Caco-2 (cell line): ENCODE data around the gene KHDRBS2. TPM values are rescaled to one million over a fixed set of nuclear protein-coding genes. Genes with fewer than 3 reads are reported as not detected.

ENCODE experiments used
- BruUV-seq: library from RNA; stranded (reverse); fragments of 400-500 nt; replicated peaks from 2 replicates; lab custom pipeline; 2021; lab: Mats Ljungman, UMichigan
- CTCF ChIA-PET: fragments of 300-600 bp; sonication (Branson Sonifier 250); formaldehyde crosslinking; loops from one replicate; lab custom pipeline; 2022; ENCODE audit warnings: antibody characterized with exemption; lab: Charles Lee
- POLR2A ChIA-PET: fragments of 300-600 bp; sonication (Branson Sonifier 250); formaldehyde crosslinking; loops from one replicate; lab custom pipeline; 2022; ENCODE audit warnings: antibody characterized with exemption; lab: Charles Lee
- DNase-seq, 2 experiments: peaks; one replicate each; pipeline versions ENCODE4 v3.0.0 to v3.0.0-alpha.2; 2020 to 2022
- H3K27me3 ChIP-seq: replicated peaks from 2 replicates; pipeline ENCODE4 v1.6.0; 2011; ENCODE audit warnings: low read length; ENCODE audit not compliant: control insufficient read depth, insufficient read depth
- H3K36me3 ChIP-seq: 2 replicates; pipeline ENCODE4 v1.5.1; 2011; ENCODE audit warnings: low read length; ENCODE audit not compliant: control insufficient read depth, insufficient read depth
- H3K4me1 ChIP-seq: fragments of 250-450 bp; sonication (Bioruptor Pico); 2 replicates; pipeline ENCODE4 v1.5.1; 2020; ENCODE audit warnings: mild to moderate bottlenecking
- H3K4me3 ChIP-seq: 2 replicates; pipeline ENCODE4 v1.5.1; 2011; ENCODE audit warnings: low read depth, mild to moderate bottlenecking, control low read depth, low read length
- H3K9me3 ChIP-seq: fragments of 250-450 bp; sonication (Bioruptor Pico); 2 replicates; pipeline ENCODE4 v1.5.1; 2020; ENCODE audit warnings: mild to moderate bottlenecking, moderate library complexity
- H3K27ac Mint-ChIP-seq: one replicate; pipeline ENCODE4 v1.8.0; 2022; ENCODE audit warnings: mixed read lengths; ENCODE audit not compliant: unreplicated experiment
- H3K27me3 Mint-ChIP-seq: one replicate; pipeline ENCODE4 v1.8.0; 2022; ENCODE audit warnings: mixed read lengths; ENCODE audit not compliant: insufficient read depth, unreplicated experiment
- H3K36me3 Mint-ChIP-seq: one replicate; pipeline ENCODE4 v1.8.0; 2022; ENCODE audit warnings: mild to moderate bottlenecking, mixed read lengths; ENCODE audit not compliant: insufficient read depth, unreplicated experiment
- H3K4me1 Mint-ChIP-seq: one replicate; pipeline ENCODE4 v1.8.0; 2022; ENCODE audit warnings: low read depth, mixed read lengths; ENCODE audit not compliant: unreplicated experiment
- H3K4me3 Mint-ChIP-seq: one replicate; pipeline ENCODE4 v1.8.0; 2022; ENCODE audit warnings: mild to moderate bottlenecking, moderate library complexity, mixed read lengths; ENCODE audit not compliant: unreplicated experiment
- H3K9me3 Mint-ChIP-seq: one replicate; pipeline ENCODE4 v1.8.0; 2022; ENCODE audit warnings: mixed read lengths; ENCODE audit not compliant: unreplicated experiment
- intact Hi-C: fragments of 100-400 bp; cut with micrococcal nuclease; formaldehyde crosslinking; loops from one replicate; pipeline ENCODE4 v1.10.0; 2022; ENCODE audit not compliant: unreplicated experiment
- total RNA-seq: library from RNA; stranded (reverse); gene quantifications from 2 replicates; pipeline ENCODE4 v1.2.3, GENCODE V29; 2022
- TF ChIP-seq, protein P1 (sequence below), 2 experiments: fragments of 200-600 bp in 1 of 2; IDR thresholded peaks; 1 replicate in 1 of 2; 2 replicates in 1 of 2; pipeline versions ENCODE4 v1.5.1 to v1.8.0; 2011 to 2022; ENCODE audit warnings: antibody characterized with exemption in 1 of 2, control low read depth in 1 of 2, inconsistent platforms in 1 of 2, low read depth in 1 of 2, low read length in 1 of 2, mild to moderate bottlenecking in 1 of 2, moderate library complexity in 1 of 2; ENCODE audit not compliant: insufficient read depth in 1 of 2, severe bottlenecking in 1 of 2, unreplicated experiment in 1 of 2

The KHDRBS2 gene
- total RNA-seq, 1 experiment from 2014 or later, result not detected

GRCh38 chr6:61959196-61959595 lies 326.8 kb downstream of the KHDRBS2 start:
- no peaks in the 10 kb centered on the region for H3K27me3 ChIP-seq
- intact Hi-C loops, result no loop called here
- ChIA-PET POLR2A (no interaction called here), CTCF (no interaction called here)
- H3K9me3 ChIP-seq, result no peaks in the 10 kb centered on the region
- Mint-ChIP-seq H3K9me3 (peaks cover 16% of the 10 kb centered on the region), H3K4me1 (no peaks in the 10 kb centered on the region), H3K36me3 (no peaks in the 10 kb centered on the region), H3K4me3 (no peak overlapping the region), H3K27me3 (no peaks in the 10 kb centered on the region), H3K27ac (no peak overlapping the region)
- TF ChIP-seq, protein P1, sequence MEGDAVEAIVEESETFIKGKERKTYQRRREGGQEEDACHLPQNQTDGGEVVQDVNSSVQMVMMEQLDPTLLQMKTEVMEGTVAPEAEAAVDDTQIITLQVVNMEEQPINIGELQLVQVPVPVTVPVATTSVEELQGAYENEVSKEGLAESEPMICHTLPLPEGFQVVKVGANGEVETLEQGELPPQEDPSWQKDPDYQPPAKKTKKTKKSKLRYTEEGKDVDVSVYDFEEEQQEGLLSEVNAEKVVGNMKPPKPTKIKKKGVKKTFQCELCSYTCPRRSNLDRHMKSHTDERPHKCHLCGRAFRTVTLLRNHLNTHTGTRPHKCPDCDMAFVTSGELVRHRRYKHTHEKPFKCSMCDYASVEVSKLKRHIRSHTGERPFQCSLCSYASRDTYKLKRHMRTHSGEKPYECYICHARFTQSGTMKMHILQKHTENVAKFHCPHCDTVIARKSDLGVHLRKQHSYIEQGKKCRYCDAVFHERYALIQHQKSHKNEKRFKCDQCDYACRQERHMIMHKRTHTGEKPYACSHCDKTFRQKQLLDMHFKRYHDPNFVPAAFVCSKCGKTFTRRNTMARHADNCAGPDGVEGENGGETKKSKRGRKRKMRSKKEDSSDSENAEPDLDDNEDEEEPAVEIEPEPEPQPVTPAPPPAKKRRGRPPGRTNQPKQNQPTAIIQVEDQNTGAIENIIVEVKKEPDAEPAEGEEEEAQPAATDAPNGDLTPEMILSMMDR (IDR thresholded peaks at IDR 0.05; ENCODE audit: insufficient read depth in 1 of 2, low read depth in 1 of 2, low read length in 1 of 2, severe bottlenecking in 1 of 2, unreplicated experiment in 1 of 2), result no peak
- H3K36me3 ChIP-seq, result no peaks in the 10 kb centered on the region
- H3K4me3 ChIP-seq, result no peak overlapping the region
- DNase-seq, result no peak
- BruUV-seq, result no TSS peak
- no peaks in the 10 kb centered on the region for H3K4me1 ChIP-seq

DNA sequence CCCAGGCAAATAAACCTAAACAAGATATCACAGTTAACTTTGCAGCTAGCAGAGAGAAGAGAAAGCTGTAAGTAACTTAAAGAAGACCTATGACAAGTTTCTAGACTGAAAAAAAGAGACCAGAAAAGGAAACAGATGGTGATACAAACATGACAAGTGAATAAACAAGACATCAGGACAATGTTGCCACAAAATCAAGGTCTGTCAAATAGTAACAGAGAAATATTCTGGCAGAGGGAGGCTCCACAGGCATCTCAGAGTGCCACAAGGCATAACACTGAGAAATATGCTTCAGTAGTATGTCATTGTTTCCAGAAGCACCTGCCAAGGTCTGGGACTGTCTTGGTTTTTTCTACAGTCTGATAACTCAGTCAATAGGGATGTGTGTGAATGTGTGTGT lies 332.2 kb downstream of the KHDRBS2 start:
- POLR2A ChIA-PET, result no interaction called here
- H3K27me3 Mint-ChIP-seq, result no peaks in the 10 kb centered on the region
- no peak for DNase-seq
- no peaks in the 10 kb centered on the region for H3K4me1 ChIP-seq
- H3K4me3 ChIP-seq, result no peak overlapping the region
- TF ChIP-seq, protein P1 (IDR thresholded peaks at IDR 0.05; ENCODE audit: insufficient read depth in 1 of 2, low read depth in 1 of 2, low read length in 1 of 2, severe bottlenecking in 1 of 2, unreplicated experiment in 1 of 2), result no peak
- no peaks in the 10 kb centered on the region for H3K9me3 ChIP-seq
- no peak overlapping the region for H3K27ac Mint-ChIP-seq
- H3K4me3 Mint-ChIP-seq, result no peak overlapping the region
- CTCF ChIA-PET, result no interaction called here
- H3K27me3 ChIP-seq, result no peaks in the 10 kb centered on the region
- peaks cover 14% of the 10 kb centered on the region for H3K9me3 Mint-ChIP-seq
- intact Hi-C loops, result no loop called here
- BruUV-seq, result no TSS peak
- no peaks in the 10 kb centered on the region for H3K4me1 Mint-ChIP-seq
- no peaks in the 10 kb centered on the region for H3K36me3 ChIP-seq
- no peaks in the 10 kb centered on the region for H3K36me3 Mint-ChIP-seq

DNA sequence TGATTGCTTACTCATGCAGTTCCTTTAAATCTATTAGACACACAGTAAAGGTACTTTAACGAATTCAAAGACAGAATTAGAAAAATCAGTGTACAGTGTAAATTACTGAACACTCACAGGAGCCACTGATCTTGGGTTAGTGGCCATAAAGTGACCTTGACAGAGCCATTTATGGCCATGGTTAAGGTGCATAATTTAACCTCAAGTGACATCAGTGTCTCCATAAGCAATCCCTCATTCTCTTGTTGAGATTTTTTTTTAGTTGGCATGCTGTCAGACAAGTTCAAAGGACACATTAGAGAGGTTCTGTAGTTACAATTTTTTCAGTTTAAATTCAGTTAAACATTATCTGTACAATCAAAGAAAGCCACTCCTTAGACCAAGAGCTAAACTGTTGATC lies 334.4 kb downstream of the KHDRBS2 start:
- ChIA-PET CTCF (no interaction called here), POLR2A (no interaction called here)
- no peaks in the 10 kb centered on the region for H3K4me1 Mint-ChIP-seq
- no TSS peak for BruUV-seq
- H3K4me3 Mint-ChIP-seq, result no peak overlapping the region
- no peak for DNase-seq
- intact Hi-C loops, result no loop called here
- H3K4me1 ChIP-seq, result no peaks in the 10 kb centered on the region
- H3K9me3 Mint-ChIP-seq, result no peaks in the 10 kb centered on the region
- H3K9me3 ChIP-seq, result no peaks in the 10 kb centered on the region
- no peaks in the 10 kb centered on the region for H3K36me3 ChIP-seq
- no peak overlapping the region for H3K4me3 ChIP-seq
- no peak overlapping the region for H3K27ac Mint-ChIP-seq
- no peaks in the 10 kb centered on the region for H3K27me3 Mint-ChIP-seq
- TF ChIP-seq, protein P1 (IDR thresholded peaks at IDR 0.05; ENCODE audit: insufficient read depth in 1 of 2, low read depth in 1 of 2, low read length in 1 of 2, severe bottlenecking in 1 of 2, unreplicated experiment in 1 of 2), result no peak
- no peaks in the 10 kb centered on the region for H3K36me3 Mint-ChIP-seq
- no peaks in the 10 kb centered on the region for H3K27me3 ChIP-seq
